ENCODE measurements around the gene MYOF.
"Not testable (repeated sequence)": the region's sequence is repeated elsewhere in the genome, so short reads cannot be mapped to it uniquely, and the experiment has no call there.

MYOF gene

GRCh38 chr10:93336678-93337077 is 145.5 kb downstream of the MYOF start:
- no peak for DNase-seq

DNA sequence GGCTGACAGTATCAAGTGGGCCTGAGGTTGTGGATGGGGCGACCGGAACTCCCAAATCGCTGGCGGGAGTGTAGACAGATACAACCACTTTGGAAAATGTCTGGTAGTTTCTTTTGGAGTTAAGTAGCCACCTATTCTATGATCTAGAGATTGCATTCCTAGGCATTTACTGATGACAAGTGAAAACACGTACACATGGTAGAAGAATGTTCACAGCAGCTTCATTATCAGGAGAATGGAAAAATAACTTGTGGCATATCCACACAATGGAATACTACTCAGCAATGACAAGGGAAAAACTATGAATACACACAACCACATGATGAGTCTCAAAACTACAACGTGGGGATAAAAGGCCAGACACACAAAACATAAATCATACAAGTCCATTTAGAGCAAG is 146.0 kb downstream of the MYOF start:
- no peak for DNase-seq

DNA sequence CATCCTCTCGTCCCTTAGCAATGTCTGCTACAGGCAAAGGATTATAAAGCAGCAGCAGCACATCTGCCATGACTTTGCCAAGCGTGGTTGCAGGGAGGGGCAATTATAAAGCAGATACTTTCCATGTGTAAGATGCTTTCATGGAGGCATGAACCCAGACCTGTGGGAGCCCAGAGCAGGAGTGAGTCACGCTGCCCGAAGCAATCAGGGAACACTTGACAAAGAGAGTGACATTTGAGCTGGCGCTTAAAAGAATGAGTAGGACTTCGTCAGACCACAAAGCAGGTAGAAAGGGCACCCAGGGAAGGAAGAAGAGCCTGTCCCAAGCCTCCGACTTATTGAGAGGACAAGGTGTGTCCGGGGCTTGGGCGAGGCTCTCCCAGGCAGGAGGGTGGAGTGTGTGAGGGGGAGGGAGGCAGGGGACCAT is 147.2 kb downstream of the MYOF start:
- DNase-seq: no peak

- no peak for DNase-seq
These were observed 148.0 kb downstream of the MYOF start for GRCh38 chr10:93334181-93334580.

DNA sequence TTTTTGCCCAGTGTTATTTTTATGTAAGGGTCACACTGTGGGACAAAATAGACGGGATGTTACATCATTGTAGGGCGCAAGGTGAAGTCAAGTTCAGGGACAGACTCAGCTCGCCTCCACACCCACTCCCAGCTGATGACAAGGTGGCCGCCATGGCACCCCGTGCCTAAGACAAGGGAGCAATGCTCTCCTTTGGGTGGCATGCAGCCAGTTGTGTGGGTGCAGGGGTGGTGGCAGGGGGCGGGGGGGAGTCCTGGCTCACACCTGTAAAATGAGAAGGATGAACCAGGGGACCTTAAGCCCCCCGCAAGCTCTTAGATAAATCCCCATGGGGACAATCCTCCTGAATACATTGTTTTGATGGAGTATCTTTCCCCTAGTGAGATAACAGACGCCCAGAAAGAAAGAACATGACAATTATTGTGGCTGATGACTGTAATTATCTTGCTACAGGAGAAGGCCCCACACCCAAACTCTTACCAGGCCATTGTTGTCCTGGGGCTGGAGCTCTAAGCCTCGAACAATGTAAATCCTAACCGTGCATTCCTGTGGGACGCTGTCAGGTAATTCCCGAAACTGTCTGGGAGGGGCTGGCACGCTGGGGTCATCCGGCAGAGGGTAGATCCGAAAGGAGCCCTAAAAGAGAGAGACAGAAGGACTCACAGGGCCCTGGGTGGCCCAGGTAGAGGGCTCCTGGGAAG is 148.7 kb downstream of the MYOF start:
- DNase-seq: no peak

DNA sequence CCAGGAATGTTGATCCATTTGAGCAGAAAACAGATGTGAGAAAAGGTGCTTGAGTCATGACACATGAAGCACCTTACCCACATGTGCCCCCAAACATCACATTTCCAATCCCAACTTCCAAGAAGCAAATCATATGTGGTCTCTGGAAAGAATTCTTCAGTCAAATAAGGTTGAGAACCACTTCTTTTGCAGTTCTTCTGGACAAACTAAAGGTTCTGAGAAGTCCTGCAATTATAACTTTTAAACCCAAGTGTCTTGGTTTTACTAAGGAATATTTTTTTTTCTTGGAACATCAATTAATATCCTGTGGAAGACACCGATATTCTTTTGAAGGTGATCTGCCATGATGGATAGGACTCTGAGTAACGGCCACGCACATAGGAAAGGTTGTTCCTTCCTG is 151.3 kb downstream of the MYOF start:
- no peak for DNase-seq

DNA sequence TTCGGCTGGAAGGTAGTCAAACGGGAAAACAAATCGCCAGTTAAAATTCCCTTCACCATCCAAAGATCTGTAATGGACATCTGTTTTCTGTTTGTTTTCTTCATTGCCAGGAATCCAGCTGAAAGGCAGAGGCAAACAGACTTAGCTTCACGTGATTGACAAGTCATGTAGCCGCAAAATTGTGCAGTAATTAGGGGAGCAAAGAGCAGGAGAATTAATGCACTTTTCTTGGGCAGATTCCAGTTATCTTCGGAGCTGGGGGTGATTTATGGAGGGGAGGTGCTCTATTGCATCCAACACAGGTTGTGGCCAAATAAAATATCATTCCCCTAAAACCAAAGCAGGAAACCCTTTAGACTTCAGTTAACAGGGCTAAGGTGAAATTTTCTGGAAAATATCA is 162.2 kb downstream of the MYOF start:
- DNase-seq: no peak

DNA sequence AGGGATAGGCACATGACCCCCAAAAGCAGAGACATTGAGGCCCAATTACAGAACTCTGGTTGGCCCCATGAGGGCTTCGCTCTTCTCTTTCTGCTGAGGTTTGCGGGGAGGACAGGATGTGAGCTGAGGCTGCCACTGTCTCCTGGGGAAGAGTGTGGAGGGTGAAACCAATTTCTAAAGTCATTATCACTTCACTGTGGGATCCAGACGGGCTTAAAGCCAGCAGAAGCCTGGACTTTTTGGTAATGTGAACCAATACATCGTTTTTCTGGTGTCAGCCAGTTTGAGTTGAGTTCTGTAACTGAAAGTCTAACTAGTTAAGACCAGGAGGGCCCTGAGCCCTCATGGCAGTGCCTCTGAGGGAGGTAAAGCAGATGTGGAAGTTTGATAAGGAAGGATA is 163.0 kb downstream of the MYOF start:
- no peak for DNase-seq

GRCh38 chr10:93315246-93315645 is 166.9 kb downstream of the MYOF start:
- no peak for DNase-seq

DNA sequence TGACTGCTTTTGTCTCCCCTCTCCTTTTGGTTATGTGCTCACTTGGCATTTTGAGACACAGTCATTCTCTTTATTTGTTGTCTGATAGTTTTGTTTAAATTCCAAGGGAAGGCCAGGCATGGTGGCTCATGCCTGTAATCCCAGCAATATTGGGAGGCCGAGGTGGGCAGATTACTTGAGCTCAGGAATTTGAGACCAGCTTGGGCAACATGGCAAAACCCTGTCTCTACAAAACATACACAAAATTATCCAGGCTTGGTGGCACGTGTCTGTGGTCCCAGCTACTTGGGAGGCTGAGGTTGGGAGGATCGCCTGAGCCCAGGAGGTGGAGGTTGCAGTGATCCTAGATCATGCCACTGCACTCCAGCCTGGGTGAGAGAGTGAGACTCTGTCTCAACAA is 167.5 kb downstream of the MYOF start:
- not testable (repeated sequence) for DNase-seq

DNA sequence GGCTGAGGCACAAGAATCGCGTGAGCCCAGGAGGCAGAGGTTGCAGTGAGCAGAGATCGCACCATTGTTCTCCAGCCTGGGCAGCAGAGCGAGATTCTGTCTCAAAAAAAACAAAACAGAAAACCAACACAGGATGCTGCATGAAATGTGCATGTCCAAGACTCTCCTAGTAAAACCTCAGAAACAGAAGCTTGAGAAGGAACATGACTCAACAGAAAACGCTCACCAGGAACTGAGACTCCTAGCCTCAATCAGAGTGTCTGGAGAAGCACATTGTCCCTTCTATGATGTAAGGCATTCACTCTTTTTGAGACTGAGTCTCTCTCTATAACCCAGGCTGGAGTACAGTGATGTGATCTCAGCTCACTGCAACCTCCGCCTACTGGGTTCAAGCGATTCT is 168.3 kb downstream of the MYOF start:
- peak; percentile 8 for DNase-seq

- DNase-seq: no peak
These were observed 173.1 kb downstream of the MYOF start for GRCh38 chr10:93309062-93309461.

- DNase-seq: no peak
These were observed 177.0 kb downstream of the MYOF start for GRCh38 chr10:93305122-93305521.

GRCh38 chr10:93300981-93301380 is 181.2 kb downstream of the MYOF start:
- no peak for DNase-seq

DNA sequence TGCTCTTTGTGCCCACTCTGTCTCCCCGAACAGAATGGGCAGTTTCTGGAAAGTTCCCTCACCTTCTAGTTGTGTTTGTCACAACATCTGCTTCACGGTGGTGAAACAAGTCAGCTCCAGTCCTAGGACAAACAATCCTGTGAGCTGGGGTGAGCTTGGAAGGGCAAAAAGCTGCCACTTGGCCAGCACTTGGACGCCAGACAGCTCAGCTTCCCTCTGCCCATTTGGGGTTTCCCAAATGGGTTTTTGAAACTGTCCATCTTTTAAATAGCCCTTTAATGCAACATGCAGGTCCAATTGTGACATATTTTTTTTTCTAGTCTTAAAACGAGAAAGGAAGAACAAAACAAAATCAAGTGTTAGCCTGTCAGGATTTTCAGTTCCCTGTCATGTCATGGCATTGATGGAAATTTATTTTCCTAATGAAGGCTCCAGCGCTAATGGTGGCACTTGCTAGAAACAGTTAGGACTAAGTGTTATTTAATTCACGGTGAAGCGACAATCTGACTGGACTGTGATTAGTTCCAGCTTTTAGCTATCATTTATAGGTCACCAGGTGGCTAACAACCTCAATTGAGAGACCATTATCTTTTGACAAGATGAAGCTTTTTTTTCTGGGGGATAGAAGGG is 181.7 kb downstream of the MYOF start:
- DNase-seq: no peak

DNA sequence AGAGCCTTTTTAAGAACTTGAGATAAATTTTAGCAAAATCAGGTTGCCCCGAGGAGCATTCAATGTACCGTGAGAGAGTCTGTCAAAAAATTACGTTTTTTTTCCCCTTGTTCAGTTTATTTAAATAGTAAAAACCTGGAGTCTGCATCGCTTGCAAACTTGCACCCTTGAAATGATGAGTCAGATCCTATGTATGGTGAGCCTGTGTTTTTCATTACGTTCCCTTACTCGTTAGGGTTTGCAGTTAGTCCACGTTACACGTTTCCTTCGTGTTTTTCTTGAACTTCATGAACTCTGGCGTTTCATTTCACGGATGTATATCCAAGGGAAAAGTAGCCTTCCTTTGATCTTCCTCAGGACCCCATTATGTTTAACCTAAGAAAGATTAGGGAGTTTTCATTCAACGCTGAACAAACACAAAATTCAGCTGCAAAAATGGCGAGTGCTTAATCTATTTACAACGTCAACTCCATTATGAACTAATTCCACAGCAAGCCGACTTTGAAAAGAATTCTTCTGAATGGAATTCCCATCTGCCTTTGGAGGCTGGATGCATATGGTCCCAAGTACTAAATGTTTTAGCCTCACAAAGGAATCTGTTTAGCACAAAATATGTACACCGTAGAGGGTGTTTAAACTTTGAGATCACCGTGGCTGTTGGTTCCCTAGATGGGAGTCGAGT is 182.4 kb downstream of the MYOF start:
- DNase-seq: no peak

DNA sequence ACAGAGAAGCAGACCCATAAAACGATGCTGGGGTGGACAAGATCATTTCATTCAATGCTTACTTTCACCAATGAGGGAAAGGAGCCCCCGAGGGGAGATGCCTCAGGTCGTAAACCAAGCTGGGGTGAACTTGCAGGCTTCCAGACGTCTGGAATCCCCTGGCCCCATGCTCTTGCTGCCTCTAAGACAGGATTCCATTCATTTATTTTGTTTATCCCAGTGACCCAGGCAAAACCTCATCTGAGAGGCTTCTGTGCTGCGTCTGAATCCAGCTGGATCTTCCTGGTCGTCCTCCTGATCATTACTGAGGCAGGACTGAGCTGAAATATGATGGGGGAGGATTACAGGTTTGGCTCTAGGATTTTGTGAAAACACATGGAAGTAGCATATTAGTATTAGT is 182.9 kb downstream of the MYOF start:
- DNase-seq: no peak

DNA sequence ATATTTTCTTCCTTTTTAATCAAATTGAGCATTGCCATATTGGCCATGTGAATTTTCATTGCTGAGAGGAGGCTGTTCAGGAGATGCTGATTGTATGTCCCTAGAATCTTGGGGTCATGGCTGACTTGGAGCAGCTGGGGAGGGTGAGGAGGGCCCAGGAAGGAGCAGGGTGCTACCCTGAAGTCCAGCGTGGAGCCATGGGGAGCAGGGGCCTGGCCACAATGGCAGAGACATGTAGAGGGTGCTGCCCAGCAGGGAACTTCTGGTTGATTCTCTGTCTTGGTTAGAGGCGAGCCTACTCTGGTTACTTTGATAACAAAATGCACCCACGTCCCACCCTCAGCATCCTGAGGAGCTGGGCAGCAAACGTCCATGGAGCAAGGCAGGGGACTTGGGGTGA is 186.0 kb downstream of the MYOF start:
- no peak for DNase-seq

DNA sequence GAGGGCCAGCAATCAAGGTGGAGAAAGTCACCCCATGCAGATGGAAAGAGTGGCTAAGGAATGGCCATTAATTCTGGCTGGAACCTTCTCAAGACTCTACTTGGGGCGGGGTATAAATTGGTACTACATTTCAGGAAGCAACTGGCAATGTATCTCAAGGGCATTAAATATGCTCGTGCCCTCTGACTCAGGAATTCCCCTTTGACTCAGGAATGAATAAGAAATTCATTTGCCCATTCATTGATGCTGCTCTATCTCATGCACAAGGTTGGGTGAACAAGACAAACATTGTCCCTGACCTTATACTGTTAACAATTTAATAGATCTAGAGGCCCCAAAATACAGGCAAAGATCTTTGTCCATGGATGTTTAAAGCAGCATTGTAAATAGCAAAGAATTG is 188.1 kb downstream of the MYOF start:
- DNase-seq: no peak

DNA sequence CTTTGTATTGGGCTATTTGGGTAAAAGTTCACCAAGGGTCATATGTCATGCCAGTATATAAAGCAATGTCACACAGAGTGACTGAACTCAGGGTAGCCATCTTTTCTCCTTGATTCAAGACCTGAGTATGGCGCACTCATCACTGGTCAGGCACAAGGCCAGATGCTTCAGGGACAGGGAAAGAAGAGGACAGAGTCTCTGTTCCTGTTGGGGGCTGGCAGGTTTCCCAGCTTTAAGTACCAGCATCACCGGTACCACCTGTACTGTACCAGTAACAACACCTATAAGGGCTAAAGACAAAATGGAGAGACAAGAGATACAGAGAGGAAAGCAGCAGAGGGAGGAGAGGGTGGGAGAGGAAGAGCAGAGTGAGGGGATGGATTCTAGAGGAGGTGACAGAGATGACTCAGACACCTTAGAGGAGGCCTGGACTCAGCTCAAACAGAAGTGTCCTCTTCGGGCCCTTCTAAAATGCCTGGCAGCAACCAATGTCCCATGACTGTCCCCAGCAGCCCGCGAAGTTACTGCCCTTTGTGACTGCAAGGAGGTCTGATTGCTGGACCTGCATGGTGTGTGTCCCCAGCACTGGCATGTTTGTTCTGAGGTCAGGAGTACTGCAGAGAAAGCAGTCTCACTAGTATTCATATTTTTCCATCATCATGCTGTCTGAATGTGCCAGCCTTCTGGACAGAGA is 191.3 kb downstream of the MYOF start:
- DNase-seq: no peak

- peak; percentile 53 for DNase-seq
These were observed 193.2 kb downstream of the MYOF start for GRCh38 chr10:93288679-93289634.

GRCh38 chr10:93287775-93288174 is 194.4 kb downstream of the MYOF start:
- no peak for DNase-seq

DNA sequence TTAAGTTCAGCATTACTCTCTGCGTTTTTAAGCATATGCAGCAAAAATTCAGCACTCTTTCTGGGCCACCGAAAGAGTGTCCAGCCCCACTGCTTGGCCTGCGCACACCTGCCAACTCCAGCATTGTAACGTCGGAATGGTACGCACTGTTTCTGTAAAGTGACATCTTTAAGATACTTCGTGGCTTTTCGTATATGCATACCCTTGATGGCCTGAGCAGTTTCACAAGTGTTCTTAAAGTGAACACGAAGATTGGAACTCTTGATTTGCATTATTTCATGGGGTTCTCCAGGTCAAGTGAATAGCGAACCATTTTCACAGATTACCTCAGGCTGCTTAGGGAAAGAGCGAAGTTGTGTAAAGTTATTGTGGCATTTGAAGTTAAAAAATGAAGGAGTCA is 197.9 kb downstream of the MYOF start:
- DNase-seq: not testable (repeated sequence)
